ENCODE data around the gene ZNF264.

Gene ZNF264

DNA sequence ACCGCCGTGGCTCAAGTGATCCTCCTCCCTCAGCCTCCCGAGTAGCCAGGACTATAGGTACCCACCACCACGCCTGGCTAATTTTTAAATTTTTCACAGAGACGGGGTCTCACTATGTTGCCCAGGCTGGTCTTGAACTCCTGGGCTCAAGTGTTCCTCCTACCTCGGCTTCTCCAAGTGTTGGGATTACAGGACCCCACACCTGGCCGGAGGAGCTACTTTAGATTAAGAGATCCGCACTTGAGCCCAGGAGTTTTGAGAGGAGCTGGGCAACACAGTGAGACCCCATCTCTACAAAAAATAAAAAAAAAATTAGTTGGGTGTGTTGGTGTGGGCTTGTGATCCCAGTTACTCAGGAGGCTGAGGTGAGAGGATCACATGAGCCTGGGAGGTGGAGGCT is 80.0 kb downstream of the ZNF264 start:
- no peak for TF ChIP-seq EGR1 (IDR thresholded peaks at IDR 0.05)
- TF ChIP-seq, protein P1, sequence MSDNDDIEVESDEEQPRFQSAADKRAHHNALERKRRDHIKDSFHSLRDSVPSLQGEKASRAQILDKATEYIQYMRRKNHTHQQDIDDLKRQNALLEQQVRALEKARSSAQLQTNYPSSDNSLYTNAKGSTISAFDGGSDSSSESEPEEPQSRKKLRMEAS (IDR thresholded peaks at IDR 0.05), result no peak
- no peak for TF ChIP-seq RAD21 (IDR thresholded peaks at IDR 0.05; ENCODE audit: low read depth)
- TF ChIP-seq, protein P2, sequence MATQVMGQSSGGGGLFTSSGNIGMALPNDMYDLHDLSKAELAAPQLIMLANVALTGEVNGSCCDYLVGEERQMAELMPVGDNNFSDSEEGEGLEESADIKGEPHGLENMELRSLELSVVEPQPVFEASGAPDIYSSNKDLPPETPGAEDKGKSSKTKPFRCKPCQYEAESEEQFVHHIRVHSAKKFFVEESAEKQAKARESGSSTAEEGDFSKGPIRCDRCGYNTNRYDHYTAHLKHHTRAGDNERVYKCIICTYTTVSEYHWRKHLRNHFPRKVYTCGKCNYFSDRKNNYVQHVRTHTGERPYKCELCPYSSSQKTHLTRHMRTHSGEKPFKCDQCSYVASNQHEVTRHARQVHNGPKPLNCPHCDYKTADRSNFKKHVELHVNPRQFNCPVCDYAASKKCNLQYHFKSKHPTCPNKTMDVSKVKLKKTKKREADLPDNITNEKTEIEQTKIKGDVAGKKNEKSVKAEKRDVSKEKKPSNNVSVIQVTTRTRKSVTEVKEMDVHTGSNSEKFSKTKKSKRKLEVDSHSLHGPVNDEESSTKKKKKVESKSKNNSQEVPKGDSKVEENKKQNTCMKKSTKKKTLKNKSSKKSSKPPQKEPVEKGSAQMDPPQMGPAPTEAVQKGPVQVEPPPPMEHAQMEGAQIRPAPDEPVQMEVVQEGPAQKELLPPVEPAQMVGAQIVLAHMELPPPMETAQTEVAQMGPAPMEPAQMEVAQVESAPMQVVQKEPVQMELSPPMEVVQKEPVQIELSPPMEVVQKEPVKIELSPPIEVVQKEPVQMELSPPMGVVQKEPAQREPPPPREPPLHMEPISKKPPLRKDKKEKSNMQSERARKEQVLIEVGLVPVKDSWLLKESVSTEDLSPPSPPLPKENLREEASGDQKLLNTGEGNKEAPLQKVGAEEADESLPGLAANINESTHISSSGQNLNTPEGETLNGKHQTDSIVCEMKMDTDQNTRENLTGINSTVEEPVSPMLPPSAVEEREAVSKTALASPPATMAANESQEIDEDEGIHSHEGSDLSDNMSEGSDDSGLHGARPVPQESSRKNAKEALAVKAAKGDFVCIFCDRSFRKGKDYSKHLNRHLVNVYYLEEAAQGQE (IDR thresholded peaks at IDR 0.05; ENCODE audit: low read depth), result no peak
- no peak for TF ChIP-seq ZBTB7A (IDR thresholded peaks at IDR 0.05; ENCODE audit: low read depth)
- TF ChIP-seq USF1 (IDR thresholded peaks at IDR 0.05), result no peak
- TF ChIP-seq NFIC (IDR thresholded peaks at IDR 0.05), result no peak
- no peak for TF ChIP-seq YY1 (IDR thresholded peaks at IDR 0.05; ENCODE audit: low read depth)
- TF ChIP-seq TCF12 (IDR thresholded peaks at IDR 0.05; ENCODE audit: low read depth), result no peak
- TF ChIP-seq FOXM1 (IDR thresholded peaks at IDR 0.05; ENCODE audit: borderline replicate concordance, low read depth), result no peak
- no peak for TF ChIP-seq TAF1 (IDR thresholded peaks at IDR 0.05; ENCODE audit: low read depth)

All from Ishikawa (cell line).